Measurements from ENCODE around the gene OPCML. TPM values are rescaled to one million over a fixed set of nuclear protein-coding genes. Genes with fewer than 3 reads are reported as not detected.
A peak's percentile ranks its signal among the peaks of the same experiment; 100 is the strongest.

The OPCML gene
- total and polyA plus RNA-seq, 2 donors (not counting 1 experiment from before 2014, with no cell fraction given) = 0.99 to 2.8 TPM

DNA sequence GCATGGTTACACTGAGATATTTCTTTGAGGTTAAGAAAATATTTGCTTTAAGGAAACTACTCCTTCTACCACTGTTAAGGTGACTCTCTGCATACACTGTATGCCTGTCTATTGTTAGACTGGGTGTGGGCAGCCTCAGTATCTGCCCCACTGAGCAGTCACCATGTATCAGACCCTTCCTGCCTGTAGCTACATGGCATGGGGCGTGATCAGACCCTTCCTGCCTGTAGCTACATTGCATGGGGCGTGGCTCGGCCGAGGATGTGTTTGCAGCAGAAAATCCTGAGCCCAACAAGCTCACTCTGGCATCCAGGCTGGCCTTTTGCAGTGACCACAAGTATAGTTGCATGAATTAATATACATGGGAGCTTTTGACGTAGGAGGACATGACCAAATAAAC lies 669.4 kb downstream of the OPCML start:
- no peak overlapping the region for H2AFZ ChIP-seq (ENCODE audit: low read length)
- TF ChIP-seq EZH2 (IDR thresholded peaks at IDR 0.05; ENCODE audit: low read length, missing control alignments) = no peak
- TF ChIP-seq, protein P1, sequence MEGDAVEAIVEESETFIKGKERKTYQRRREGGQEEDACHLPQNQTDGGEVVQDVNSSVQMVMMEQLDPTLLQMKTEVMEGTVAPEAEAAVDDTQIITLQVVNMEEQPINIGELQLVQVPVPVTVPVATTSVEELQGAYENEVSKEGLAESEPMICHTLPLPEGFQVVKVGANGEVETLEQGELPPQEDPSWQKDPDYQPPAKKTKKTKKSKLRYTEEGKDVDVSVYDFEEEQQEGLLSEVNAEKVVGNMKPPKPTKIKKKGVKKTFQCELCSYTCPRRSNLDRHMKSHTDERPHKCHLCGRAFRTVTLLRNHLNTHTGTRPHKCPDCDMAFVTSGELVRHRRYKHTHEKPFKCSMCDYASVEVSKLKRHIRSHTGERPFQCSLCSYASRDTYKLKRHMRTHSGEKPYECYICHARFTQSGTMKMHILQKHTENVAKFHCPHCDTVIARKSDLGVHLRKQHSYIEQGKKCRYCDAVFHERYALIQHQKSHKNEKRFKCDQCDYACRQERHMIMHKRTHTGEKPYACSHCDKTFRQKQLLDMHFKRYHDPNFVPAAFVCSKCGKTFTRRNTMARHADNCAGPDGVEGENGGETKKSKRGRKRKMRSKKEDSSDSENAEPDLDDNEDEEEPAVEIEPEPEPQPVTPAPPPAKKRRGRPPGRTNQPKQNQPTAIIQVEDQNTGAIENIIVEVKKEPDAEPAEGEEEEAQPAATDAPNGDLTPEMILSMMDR (conservative IDR thresholded peaks at IDR 0.05 in 1 of 2, IDR thresholded peaks at IDR 0.05 in 1 of 2; ENCODE audit: low read depth in 1 of 2, low read length in 2 of 2) = no peak
- DNase-seq (ENCODE audit: low read depth in 2 of 2) = peak in 1 of 2 donors; percentile 46
- H3K36me3 ChIP-seq (ENCODE audit: control insufficient read depth, insufficient read depth, low read length) = no peaks in the 10 kb centered on the region
- no peak overlapping the region for H3K4me3 ChIP-seq (replicated peaks in 1 of 4; ENCODE audit: control extremely low read depth in 1 of 4, insufficient read depth in 1 of 4, low read depth in 3 of 4, low read length in 4 of 4)
- H3K9ac ChIP-seq (ENCODE audit: insufficient read depth, low read length) = no peak overlapping the region
- no peaks in the 10 kb centered on the region for H3K9me3 ChIP-seq (ENCODE audit: control insufficient read depth, insufficient read depth, low read depth, low read length)
- H3K27ac ChIP-seq (ENCODE audit: insufficient read depth, low read length) = no peak overlapping the region
- H3K4me2 ChIP-seq (ENCODE audit: extremely low read depth, insufficient read depth, low read length) = no peak overlapping the region
- no peaks in the 10 kb centered on the region for H3K4me1 ChIP-seq (ENCODE audit: control insufficient read depth, extremely low read depth, insufficient read depth, low read length)
- H4K20me1 ChIP-seq (ENCODE audit: control insufficient read depth, extremely low read depth, insufficient read depth, low read length) = no peaks in the 10 kb centered on the region
- no peaks in the 10 kb centered on the region for H3K79me2 ChIP-seq (ENCODE audit: control insufficient read depth, insufficient read depth, low read length)
- H3K27me3 ChIP-seq (ENCODE audit: control insufficient read depth, insufficient read depth, low read length) = no peaks in the 10 kb centered on the region

DNA sequence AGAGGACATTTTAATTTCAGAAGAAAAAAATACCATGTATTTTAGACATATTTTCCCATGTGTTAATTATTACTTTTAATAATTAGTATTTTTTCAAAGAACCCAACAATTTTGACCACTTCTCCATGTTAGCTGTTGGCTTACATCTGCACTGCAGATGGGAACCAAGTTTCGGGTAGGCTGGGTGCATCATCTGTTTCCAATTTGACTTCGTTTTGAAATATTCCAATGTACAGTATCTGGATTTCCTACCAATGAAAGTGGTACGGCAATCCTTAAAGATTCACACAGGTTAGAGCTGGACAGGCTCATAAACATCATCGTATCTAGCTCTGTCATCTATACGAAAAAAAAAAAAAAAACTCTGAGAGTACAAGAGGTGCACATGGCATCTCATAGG lies 670.2 kb downstream of the OPCML start:
- no peak for DNase-seq (ENCODE audit: low read depth in 2 of 2)
- Histone ChIP-seq H3K4me3 (replicated peaks in 1 of 4; ENCODE audit: control extremely low read depth in 1 of 4, insufficient read depth in 1 of 4, low read depth in 3 of 4, low read length in 4 of 4) (no peak overlapping the region), H2AFZ (ENCODE audit: low read length) (no peak overlapping the region), H3K27ac (ENCODE audit: insufficient read depth, low read length) (no peak overlapping the region), H3K9ac (ENCODE audit: insufficient read depth, low read length) (no peak overlapping the region), H3K27me3 (ENCODE audit: control insufficient read depth, insufficient read depth, low read length) (no peaks in the 10 kb centered on the region), H3K4me1 (ENCODE audit: control insufficient read depth, extremely low read depth, insufficient read depth, low read length) (no peaks in the 10 kb centered on the region), H3K36me3 (ENCODE audit: control insufficient read depth, insufficient read depth, low read length) (no peaks in the 10 kb centered on the region), H4K20me1 (ENCODE audit: control insufficient read depth, extremely low read depth, insufficient read depth, low read length) (no peaks in the 10 kb centered on the region), H3K4me2 (ENCODE audit: extremely low read depth, insufficient read depth, low read length) (no peak overlapping the region), H3K9me3 (ENCODE audit: control insufficient read depth, insufficient read depth, low read depth, low read length) (no peaks in the 10 kb centered on the region), H3K79me2 (ENCODE audit: control insufficient read depth, insufficient read depth, low read length) (no peaks in the 10 kb centered on the region)
- TF ChIP-seq, protein P1 (conservative IDR thresholded peaks at IDR 0.05 in 1 of 2, IDR thresholded peaks at IDR 0.05 in 1 of 2; ENCODE audit: low read depth in 1 of 2, low read length in 2 of 2) = no peak
- no peak for TF ChIP-seq EZH2 (IDR thresholded peaks at IDR 0.05; ENCODE audit: low read length, missing control alignments)

DNA sequence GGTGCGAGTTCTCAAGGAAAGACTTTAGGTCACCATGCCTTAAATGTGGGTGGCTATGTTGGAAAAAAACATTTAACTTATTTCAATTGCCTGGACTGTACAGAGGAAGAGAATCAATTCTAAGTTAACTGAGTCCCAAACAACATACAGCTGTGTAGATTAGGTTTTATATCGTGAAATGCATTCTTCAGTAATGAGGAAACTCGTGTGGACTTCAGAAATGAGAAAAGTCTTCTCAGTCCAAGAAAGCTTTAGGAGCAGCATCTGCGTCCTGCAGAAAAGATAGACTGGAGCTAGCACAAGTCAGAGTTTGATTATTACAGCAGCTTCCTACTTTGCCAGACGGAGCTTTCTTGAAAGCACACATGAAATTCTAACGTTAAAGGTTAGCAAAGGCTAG lies 673.0 kb downstream of the OPCML start:
- Histone ChIP-seq H3K79me2 (ENCODE audit: control insufficient read depth, insufficient read depth, low read length) (no peaks in the 10 kb centered on the region), H3K9me3 (ENCODE audit: control insufficient read depth, insufficient read depth, low read depth, low read length) (no peaks in the 10 kb centered on the region), H3K4me1 (ENCODE audit: control insufficient read depth, extremely low read depth, insufficient read depth, low read length) (no peaks in the 10 kb centered on the region), H3K4me2 (ENCODE audit: extremely low read depth, insufficient read depth, low read length) (no peak overlapping the region), H3K36me3 (ENCODE audit: control insufficient read depth, insufficient read depth, low read length) (no peaks in the 10 kb centered on the region), H3K27me3 (ENCODE audit: control insufficient read depth, insufficient read depth, low read length) (no peaks in the 10 kb centered on the region), H3K4me3 (replicated peaks in 1 of 4; ENCODE audit: control extremely low read depth in 1 of 4, insufficient read depth in 1 of 4, low read depth in 3 of 4, low read length in 4 of 4) (no peak overlapping the region), H2AFZ (ENCODE audit: low read length) (no peak overlapping the region), H3K27ac (ENCODE audit: insufficient read depth, low read length) (no peak overlapping the region), H4K20me1 (ENCODE audit: control insufficient read depth, extremely low read depth, insufficient read depth, low read length) (no peaks in the 10 kb centered on the region), H3K9ac (ENCODE audit: insufficient read depth, low read length) (no peak overlapping the region)
- DNase-seq (ENCODE audit: low read depth in 2 of 2) = no peak
- no peak for TF ChIP-seq EZH2 (IDR thresholded peaks at IDR 0.05; ENCODE audit: low read length, missing control alignments)
- TF ChIP-seq, protein P1 (conservative IDR thresholded peaks at IDR 0.05 in 1 of 2, IDR thresholded peaks at IDR 0.05 in 1 of 2; ENCODE audit: low read depth in 1 of 2, low read length in 2 of 2) = no peak
